Measurements from ENCODE around the gene ZMYND8. TPM values are rescaled to one million over a fixed set of nuclear protein-coding genes. Genes with fewer than 3 reads are reported as not detected.
"Not testable (repeated sequence)": the region's sequence is repeated elsewhere in the genome, so short reads cannot be mapped to it uniquely, and the experiment has no call there.

Gene ZMYND8
- total RNA-seq, 2 donors from 2014 or later, result 42.8 to 48.4 TPM

DNA sequence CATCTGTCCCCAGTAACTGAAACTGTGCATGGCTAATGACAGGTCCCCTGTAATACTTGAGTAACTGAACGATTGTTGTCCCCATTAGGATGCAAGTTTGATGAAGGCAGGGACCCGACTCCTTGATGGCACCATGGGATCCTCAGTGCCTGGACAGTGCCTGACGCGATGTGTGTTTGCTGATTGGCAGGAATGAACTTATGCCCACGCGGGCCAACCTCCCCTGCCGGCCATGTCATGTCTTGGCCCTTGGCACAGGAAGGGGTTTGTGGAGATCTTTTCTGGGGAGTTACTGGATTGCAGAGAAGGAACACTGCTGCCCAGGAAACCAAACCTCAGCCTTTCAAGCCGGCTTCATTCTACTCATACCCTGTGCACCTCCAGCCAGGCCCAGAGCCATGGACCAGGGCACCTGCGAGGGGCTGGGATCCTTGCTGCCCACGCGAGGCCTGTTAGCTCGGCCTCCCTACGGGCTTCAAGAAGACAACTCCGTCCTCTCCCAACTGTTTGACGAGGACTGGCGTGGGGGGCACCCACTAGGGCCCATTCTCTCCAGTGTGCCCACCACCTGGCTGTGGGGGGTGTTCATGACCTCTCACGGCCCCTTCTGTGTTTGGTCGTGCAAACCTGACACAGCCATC lies 147.8 kb downstream of the ZMYND8 start:
- ATAC-seq (no peak), DNase-seq (no peak)
- intact Hi-C loops (cut with DNase I, micrococcal nuclease), result no loop called here

DNA sequence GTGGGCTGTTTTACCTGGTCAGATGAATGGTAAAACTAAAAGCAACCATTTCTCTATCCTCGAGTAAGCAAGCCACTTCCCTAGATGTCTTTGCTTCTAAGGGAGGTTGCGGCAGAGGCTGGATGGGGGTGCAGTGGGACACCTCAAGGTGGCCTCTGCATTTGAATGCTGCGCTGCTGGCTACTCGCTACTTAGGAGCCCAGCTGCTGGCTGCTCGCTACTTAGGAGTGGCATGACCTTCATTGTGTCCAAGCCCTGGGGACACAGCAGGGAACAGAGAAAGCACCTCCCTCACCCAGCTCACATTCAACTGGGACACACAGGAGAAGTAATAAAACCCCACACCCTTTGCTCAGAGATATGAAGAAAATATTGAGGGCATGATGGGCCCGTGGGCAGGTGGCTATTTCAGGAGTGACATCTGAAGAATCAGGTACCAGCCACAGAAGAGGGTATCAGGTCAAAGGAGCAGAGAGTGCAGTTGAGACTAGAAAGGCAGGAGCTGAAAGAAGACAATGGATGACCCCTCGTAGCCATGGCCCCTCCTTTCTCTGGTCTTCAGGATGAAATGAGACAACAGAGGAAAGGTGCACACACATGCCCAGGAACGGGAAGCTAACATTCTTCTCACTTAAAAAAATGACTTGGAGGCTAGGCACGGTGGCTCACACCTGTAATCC lies 149.4 kb downstream of the ZMYND8 start:
- intact Hi-C loops (cut with DNase I, micrococcal nuclease), result no loop called here
- ATAC-seq, result no peak
- DNase-seq, result no peak

DNA sequence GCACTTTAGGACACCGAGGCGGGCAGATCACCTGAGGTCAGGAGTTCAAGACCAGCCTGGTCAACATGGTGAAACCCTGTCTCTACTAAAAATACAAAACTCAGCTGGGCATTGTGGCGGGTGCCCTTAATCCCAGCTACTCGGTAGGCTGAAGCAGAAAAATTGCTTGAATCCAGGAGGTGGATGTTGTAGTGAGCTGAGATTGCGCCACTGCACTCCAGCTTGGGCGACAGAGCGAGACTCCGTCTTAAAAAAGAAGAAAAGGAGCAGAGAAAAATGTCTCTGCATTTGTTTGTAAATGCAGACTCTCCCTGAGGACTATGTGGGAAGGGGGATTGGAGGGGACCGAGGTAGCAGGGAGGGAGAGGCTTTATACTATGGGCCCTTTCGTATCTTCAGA lies 149.9 kb downstream of the ZMYND8 start:
- ATAC-seq; intact Hi-C loops (cut with DNase I, micrococcal nuclease): not testable (repeated sequence)

DNA sequence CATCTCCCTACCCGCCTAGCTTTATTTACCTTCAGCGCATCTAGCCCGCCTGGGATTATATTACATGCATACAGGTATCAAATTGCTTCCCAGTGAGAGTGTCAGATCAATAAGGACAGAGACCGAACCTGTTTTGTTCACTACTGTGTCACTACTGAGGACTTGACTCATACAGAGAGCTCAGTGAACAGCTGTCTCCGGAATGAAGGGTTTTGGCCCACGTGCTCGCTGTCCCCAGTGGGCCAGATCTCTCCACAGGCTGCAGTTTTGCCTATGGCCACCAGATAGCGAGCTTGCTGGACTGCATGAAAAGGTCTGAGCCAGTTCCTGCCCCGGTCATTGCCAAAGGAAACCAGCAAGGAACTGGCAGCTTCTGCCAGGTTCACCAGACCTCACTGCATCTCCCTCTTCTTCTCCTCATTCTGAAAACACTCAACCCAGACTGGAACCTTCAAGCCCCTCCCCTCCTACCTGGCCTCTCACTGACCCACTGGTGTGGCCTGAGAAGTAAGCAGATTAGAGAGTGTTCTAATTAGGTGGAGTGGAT lies 150.8 kb downstream of the ZMYND8 start:
- ATAC-seq (peak; percentile 77), DNase-seq (peak; percentile 34 to 71)
- intact Hi-C loops (cut with DNase I, micrococcal nuclease), result no loop called here

More for the DNA sequence above, 149.9 kb downstream of the ZMYND8 start:
- not testable (repeated sequence) for DNase-seq

DNA sequence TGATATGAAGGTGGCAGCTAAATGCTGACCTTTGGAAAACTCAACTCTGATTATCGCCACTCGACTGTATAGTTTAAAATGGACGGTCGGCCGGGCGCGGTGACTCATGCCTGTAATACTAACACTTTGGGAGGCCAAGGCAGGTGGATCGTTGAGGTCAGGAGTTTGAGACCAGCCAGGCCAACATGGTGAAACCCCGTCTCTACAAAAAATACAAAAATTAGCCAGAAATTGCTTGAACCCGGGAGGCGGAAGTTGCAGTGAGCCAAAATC lies 151.7 kb downstream of the ZMYND8 start:
- intact Hi-C loops (cut with DNase I, micrococcal nuclease); DNase-seq; ATAC-seq: not testable (repeated sequence)

DNA sequence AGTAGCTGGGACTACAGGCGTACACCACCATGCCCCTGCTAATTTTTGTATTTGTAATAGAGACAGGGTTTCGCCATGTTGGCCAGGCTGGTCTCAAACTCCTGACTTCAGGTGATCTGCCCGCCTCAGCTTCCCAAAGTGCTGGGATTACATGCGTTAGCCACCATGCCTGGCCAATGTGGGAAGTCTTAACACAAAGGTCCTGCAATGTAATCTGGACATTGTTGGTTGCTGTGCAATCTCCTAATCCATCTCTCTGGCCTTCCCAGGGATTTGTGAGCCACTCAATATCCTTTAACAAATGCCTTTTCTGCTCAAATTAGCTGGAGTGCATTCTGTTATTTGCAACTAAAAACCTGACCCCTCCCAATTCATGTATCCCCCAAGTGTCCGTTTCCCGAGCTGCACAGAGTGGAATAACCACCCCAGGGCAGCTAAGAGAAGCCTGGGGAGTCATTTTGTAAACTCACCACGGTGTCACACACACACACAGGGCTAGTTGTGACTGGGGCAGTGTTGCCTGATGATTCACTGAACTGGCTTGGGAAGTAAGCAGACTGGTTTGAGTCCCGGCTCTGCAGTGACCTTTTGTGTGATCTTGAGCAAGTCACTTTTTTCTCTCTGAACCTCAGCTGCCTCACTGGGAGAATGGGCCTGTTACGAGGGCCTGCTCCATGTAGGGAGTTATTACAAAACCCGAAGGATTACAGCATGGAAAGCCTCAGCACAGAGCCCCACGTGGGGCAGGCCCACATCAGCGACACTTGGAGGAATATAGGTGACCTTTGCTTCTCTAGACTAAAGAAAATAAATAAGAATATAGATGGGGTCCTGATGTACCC lies 152.3 kb downstream of the ZMYND8 start:
- ATAC-seq, result no peak
- intact Hi-C loops (cut with DNase I, micrococcal nuclease), result no loop called here
- no peak for DNase-seq

DNA sequence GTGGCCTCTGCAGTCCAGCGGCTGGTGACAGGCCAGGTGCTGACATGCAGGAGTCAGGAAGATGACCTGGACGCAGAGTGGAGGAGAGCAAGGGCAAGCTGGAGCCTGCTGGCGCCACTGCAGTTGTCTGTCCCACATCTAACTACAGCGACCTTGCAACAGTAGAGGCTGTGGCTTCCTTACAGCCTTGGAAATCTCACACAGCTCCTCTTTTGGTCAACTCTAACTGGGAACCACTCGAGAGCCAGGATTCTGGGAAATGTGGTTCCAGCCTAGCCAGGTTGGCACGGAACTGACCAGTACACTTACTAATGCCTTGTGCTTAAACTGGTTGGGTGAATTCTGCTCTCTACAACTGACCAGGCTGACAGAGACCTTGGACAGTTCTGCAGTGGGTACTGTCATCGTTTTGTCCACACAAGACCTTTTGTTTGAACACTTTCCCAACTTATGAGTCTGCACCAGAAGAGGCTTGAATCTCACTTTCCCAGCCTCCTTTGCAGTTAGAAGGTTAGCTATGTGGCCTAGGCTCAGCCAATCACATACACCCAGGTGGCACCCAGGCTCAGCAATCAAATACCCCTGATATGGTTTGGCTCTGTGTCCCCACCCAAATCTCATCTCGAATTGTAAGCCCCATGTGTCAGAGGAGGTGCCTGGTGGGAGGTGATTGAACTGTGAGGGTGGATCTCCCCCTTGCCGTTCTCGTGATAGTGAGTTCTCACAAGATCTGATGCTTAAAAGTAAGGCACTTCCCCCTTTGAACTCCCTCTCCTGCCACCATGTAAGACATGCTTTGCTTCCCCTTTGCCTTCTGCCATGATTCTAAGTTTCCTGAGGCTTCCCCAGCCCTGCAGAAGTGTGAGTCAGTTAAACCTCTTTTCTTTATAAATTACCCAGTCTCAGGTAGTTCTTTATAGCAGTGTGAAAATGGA lies 153.5 kb downstream of the ZMYND8 start:
- no peak for ATAC-seq
- no peak for DNase-seq
- intact Hi-C loops (cut with DNase I, micrococcal nuclease), result no loop called here

DNA sequence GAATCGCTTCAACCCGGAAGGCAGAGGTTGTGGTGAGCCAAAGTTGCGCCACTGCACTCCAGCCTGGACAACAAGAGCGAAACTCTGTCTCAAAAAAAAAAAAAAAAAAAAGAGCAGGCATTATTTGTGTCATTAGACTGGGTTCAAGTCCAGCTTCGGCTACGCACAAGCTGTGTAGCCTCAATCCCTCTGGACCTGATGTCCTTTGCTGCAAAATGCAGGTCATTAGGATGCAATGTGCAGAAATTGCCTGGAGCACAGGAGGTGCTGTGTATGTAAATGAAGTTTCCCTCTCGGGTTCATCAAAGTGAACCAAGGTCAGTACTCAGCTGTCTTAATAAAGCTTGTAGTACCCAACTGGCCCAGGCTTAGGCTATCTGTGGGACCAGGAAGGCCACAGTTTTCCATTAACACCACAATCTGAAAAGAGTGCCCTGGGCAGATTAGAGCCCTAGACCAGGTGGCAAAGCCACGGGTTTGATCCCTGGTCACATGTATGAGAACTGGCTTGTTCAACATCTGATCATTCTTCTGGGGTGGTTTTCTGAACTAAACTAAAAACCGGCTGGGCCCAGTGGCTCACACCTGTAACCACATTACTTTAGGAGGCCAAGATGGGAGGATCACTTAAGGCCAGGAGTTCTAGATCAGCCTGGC lies 155.3 kb downstream of the ZMYND8 start:
- intact Hi-C loops (cut with DNase I, micrococcal nuclease), result no loop called here
- ATAC-seq, result no peak
- no peak for DNase-seq

DNA sequence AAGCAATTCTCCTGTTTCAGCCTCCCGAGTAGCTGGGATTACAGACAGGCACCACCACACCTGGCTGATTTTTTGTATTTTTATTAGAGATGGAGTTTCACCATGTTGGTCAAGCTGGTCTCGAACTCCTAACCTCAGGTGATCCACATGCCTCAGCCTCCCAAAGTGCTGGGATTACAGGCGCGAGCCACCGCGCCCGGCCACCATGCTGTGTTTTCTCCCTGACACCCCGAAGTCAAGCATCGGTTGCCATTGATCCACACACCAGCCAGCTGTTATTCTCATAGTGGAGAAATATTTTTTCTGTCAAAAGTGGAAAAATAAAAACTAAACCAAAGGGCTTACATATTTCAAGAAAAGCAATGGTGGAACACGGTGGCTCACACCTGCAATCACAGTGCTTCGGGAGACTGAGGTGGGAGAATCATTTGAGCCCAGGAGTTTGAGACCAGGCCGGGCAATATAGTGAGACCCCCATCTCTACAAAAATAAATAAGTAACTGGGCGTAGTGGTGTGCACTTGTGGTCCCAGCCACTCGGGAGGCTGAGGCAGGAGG lies 157.4 kb downstream of the ZMYND8 start:
- no peak for ATAC-seq
- no peak for DNase-seq
- intact Hi-C loops (cut with DNase I, micrococcal nuclease), result loop anchor here in 1 of 2 donors (5.0 kb wide), 1 partner anchor 183 kb away; no protein-coding TSS in a partner anchor

DNA sequence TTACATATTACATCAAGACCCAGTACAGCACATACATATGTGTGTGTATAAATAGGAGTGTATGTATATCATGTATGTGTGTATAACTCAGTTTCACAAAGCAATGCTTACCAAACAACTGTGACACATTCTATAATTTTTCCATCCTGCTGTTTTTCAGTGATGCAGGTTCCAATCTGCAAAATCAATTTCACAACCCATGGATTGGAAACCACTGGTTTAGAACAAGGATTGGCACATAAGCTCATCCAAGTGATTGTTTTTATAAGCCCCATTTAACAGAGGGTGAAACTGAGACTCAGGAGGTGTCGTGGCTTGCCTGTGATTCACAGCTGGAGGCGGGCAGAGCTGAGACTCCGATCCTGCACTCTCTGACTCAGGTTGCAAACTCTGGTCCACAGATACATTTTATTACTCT lies 158.2 kb downstream of the ZMYND8 start:
- ATAC-seq (no peak), DNase-seq (no peak)
- intact Hi-C loops (cut with DNase I, micrococcal nuclease), result loop anchor here in 1 of 2 donors (5.0 kb wide), 1 partner anchor 184 kb away; no protein-coding TSS in a partner anchor

DNA sequence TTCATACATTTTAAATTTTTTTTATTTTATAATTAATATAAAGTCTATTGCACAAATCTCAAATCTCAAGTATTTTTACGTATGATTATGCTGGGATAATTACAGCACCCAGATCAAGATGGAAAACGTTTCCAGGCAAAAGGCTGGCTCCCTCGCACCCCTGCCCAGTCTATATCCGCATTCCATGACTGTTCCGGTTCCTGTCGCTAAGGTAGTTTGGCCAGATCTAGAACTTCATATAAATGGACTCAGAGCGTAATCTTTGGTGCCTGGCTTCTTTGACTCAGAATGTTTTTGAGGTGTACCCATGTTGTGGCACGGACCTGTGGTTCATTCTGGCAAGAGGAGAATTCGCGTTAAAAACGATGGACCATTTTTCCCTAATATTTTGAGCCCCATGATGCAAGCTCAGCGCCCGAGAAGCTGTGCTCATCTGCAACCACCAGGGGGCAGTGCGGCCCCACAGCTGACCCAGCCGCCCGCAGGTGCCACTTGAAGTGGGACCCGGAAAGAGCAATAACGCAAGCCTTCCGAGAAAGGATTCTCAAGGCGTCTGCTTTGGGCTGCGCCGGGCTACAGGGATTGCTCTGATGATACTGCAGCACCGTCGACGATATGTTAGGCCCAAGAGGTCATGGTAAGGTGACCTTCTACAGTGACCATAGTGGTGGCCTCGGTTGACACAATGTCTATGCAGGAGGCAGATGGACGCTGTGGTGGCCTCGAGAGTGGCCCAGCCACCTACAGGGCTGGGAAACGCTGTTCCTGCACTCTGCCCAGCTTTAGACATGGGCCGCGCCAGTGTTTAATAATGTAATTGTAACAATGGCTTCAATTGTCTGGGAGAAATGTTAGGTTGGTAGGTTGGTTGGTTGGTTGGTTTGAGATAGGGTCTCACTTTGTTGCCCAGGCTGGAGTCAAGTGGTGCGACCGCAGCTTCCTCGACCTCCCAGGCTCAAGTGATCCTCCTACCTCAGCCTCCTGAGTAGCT lies 160.1 kb downstream of the ZMYND8 start:
- intact Hi-C loops (cut with DNase I, micrococcal nuclease), result loop anchor here in 1 of 2 donors (5.0 kb wide), 1 partner anchor 186 kb away; no protein-coding TSS in a partner anchor
- ATAC-seq (peak; percentile 76), DNase-seq (peak; percentile 56 to 77)

DNA sequence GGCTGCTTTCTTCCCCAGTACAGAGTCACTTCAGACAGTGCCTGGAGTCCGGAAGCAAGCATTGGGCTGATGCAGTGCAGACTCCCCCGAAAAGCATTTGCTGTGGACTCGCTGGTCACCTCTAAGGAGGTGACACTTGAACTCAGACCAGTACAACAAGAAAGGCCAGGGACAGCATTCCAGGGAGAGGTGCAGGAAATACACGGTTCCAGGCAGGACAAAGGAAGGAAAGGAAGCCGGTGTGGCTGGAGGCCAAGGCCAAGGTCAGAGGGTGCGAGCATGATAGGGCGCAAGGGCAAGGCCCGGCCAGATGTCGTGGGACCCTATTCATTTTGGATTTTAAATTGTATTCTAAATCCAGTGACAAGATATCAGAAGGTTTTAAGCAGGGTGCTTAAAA lies 160.9 kb downstream of the ZMYND8 start:
- intact Hi-C loops (cut with DNase I, micrococcal nuclease), result loop anchor here in 1 of 2 donors (5.0 kb wide), 1 partner anchor 187 kb away; no protein-coding TSS in a partner anchor
- ATAC-seq, result no peak

DNA sequence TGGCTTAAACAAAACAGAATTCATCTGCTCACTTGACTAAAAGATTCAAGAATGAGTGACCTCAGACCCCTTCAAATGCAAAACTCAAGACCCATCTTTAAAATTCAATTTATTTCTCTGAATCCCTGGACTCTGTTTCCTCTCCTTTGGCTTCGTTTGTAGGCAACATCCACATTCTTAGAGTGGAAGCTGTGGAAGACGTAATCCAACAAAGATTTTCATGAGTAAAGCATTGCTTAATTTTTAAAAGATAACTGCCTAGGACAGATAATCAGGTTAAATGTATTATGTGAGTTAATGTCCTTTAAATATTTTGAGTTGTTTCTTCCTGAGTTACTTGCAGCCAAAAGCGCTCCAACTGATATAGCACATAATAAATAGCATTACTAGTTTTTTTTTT lies 164.5 kb downstream of the ZMYND8 start:
- DNase-seq, result no peak
- intact Hi-C loops (cut with DNase I, micrococcal nuclease), result no loop called here
- ATAC-seq, result no peak

More for the DNA sequence above, 160.9 kb downstream of the ZMYND8 start:
- DNase-seq, result no peak

DNA sequence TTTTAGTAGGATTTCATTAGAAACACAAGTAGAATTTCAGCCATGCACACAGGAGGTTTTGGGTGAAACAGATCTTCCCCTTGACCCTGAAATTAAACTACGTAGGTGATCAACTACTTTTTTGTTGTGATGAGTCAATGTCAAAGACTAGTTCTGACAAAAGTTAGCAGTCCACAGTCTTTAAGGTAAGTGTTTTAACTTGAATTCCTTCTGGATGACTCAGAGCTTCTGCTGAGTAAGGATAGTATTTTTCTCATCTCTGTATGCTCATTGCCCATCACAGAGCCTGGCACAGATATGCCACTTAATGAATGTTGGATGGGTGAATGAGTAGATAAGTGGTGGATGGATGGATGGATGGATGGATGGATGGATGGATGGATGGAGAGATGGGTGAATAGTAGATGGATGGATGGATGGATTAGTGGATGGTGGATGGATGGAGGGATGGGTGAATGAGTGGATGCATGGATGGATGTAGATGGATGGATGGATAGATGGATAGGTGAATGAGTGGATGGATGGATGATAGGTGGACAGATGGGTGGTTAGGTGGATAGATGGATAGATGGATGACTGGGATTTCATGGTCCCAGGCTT lies 165.3 kb downstream of the ZMYND8 start:
- intact Hi-C loops (cut with DNase I, micrococcal nuclease), result no loop called here
- ATAC-seq (no peak), DNase-seq (no peak)

DNA sequence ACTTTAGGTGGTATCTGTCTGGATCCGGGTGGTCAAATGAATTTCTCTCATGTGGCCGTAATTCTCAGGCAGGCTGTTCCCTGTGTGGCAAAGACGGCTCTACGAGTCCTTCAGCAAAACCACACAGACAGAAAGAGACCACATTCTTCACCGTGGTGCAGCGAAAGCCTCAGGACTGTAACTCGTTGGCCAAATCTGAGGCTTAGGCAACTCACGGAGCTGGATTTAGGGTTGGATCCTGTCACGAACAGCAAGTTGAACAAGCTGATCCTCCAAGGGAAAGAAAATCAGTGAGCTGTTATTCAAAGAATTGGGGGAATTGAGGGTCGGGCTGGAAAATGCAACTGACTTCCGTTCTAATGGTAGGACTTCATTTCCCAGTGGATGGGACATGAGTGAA lies 167.4 kb downstream of the ZMYND8 start:
- ATAC-seq (no peak), DNase-seq (no peak)
- intact Hi-C loops (cut with DNase I, micrococcal nuclease), result no loop called here

DNA sequence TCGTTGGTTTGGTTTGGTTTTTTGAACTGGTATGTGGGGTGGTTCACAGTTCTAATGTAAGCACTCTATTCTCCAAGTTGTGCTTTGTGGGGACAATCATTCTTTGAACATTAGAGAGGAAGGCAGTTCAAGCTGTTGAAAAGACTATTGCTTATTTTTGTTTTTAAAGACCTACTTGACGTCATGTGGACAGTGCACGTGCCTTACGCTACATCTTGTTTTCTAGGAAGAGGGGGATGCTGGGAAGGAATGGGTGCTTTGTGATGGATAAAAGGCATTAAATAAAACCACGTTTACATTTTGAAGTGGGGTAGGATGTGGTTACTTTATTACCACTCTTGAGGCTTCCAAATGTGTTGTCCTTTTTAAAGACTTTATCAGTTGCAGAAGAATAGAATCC lies 168.0 kb downstream of the ZMYND8 start:
- DNase-seq (no peak), ATAC-seq (no peak)
- intact Hi-C loops (cut with DNase I, micrococcal nuclease), result no loop called here
